Activated T-cell treated with anti-CD3 and anti-CD28 coated beads for 1 hour (primary cell): Measurements from ENCODE around the gene CORO1C.

ENCODE experiments used
- DNase-seq: peaks from one replicate; pipeline ENCODE4 v3.0.0-alpha.2; 2020; ENCODE audit warnings: low read depth

CORO1C gene

GRCh38 chr12:108647585-108648287 lies 83.6 kb downstream of the CORO1C start:
- no peak for DNase-seq

DNA sequence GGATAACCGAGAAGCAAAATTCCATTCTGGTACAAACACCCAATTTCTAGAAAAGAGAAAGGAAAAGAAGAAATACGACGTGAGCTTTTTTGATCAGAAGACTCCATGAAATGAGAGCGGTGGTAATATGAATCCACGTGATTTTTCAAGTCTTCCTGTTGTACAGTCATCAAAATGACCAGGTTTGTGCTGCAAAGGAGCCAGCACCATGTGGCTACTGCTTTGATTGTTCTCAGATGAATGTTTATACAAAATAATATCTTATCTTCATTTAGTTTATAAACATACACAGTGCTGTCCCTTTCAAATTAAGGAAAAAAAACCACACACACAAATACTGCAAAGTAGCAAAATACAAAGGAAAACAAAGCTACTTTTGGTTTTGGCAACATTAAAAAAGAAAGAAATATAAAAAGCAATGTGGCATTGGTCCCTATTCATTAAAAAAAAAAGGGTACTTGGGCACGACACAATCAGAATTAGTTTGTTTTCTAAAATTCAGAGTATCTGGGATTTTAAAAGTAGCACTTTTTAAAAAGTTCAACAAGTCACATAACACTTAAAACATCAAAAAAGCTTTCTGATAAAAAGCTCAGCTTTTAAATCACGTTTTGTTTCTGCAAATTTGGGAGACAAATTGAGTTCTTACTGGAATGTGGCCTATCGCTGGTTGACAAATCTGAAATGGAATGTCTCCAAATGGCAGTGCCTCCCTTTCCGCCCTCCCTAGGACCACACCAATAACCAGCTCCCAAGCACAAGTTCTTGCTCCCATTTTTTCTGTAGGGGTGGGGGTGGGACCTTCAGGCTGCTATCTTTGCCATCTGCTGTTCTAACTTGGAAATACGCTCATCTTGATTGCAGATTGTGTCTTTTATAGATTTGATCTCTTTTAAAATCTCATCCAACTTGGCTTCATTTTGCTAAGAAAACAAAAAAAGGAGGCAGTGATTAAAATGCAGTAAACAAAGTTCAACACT lies 84.4 kb downstream of the CORO1C start:
- DNase-seq: no peak

DNA sequence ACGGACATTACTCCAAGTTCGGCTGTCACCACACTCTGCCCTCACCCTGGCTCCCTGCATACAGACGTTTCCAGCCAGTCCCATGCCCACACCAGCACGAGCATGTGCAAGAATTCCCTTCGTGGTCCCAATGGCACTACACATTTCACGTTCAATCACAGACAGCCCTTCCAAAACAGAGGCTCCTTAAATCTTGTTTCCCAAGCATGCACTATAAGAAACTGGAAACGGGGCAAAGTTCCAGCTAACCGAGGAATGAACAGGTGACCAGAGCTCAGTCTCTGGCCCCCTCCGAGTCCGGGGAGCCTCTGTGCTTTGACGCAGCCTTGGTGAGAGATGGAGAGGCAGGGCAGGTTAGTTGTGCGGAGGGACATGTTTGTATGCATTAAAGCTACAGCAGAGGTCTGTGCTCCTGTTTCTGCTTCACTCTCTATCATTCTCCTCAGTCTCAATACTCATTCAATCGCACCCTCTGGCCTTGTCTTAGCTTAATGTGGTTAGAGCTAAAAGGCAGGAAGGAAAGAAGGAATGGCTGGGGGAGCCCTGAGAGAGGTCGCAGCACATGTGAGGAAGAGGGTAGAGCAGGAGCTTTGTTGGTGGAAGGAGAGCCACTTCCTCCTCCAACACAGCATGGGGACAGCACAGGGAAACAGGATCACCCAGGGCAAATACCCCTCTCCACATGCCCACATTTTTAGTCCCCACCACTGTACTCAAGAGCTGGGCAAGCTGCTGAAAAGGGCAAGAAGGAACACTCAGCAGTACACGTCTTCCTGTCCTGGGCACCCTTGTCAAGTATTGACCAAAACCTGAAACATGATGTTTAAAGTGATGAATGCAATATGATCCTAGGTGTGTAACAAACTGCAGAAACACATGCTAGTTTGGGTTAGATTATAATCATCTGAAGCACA lies 85.4 kb downstream of the CORO1C start:
- DNase-seq: no peak

GRCh38 chr12:108644811-108645120 lies 86.6 kb downstream of the CORO1C start:
- no peak for DNase-seq

GRCh38 chr12:108643941-108644810 lies 87.1 kb downstream of the CORO1C start:
- DNase-seq: no peak

DNA sequence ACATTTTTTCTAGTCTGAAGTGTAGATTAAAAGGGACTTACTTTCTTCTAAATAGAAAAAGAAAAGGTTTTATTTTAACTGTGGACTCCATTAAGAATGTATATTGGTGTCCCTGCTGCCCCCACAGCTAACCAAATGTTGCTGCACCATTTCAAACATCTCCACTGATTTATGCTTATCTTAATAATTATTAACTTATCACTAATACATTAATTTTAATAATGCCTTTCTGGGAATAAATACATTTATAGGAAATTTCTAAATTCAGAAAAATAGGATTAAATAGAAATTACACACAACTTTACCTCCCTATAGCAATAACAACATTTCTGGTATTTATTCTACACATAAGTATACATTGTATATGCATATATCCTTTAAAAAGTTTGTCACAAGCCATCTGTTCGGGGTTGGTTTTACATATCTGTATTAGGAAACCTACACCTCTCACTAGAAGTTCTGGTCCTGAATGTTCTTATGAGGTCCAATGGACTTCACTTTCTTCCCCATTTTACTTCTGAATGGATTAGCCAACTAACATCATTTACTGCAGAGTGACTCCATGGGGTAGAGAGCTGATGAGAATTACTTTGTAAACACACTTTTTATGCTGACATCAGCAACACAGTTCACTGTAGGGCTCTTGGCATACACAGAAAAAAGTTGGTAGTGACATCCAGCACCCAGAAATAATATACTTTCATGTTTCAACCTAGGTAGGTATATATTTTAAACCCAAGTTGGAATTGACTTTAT lies 88.2 kb downstream of the CORO1C start:
- no peak for DNase-seq

- no peak for DNase-seq
These were observed 88.9 kb downstream of the CORO1C start for GRCh38 chr12:108642269-108642870.

DNA sequence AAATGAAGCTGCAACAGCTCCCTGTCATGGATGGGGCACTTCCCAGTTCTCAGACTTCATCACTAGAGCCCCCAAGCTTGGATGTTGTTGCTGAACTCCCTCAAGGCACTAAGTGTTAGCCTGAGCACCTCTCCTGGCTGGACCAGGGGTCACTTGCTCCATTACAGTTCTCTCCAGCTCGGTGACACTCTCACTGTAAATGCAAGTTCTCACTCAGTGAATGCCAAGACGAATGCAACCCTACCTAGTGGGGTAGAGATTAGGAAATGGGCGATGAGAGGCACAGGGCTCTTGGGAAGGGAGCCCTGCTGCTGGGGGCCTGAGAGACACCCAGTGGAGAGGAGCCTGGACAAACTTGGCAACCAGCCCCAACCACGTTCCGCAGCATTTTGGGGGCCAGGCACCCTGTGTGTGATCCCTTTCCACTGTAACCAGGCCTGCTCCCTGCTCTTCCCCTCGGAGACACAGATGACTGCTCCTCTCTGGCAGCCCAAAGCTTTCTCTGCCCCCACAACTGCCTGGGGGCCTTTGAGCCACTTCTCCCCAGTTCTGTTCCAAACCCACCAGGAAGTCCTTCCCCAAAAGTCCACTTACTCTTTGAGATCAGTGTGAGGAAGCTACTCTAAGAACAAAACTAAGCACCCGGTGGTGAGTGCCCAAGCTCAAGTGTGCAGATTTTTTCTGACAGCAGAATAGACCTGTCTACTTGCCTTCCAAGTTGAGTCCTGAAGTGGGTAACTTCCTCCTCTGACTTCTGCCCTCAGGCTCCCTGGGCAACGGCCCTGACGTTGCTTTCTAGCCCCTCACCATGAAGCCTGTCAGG lies 89.7 kb downstream of the CORO1C start:
- no peak for DNase-seq

DNA sequence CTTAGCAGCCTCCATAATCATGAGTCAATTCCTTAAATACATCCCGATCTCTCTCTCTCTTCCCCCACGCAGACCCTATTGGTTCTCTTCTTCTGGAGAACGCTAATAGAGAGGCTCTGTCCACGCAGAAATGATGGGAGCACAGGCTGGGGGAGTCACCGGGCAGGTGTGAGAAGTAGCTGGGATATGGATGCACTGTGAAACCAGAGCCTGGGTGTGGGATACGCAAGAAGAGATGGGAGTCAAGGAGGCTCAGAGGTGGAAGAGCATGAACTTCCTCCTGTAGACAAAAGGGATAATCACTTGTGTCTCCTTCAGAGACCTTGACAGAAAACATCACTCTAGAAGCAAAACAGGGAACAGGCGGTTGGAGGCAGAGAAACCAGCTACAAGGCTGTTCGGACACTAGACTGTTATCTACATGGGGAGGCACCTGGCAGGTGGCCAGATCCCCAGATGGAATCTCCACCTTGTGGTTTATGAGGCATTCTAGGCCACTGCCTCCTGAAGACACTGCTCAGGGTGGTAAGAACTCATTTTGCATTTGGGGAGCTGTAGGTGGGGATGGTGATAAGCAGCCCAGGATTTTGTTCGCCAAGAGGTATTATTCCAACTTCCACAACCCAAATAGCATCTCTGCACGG lies 90.4 kb downstream of the CORO1C start:
- DNase-seq: no peak

DNA sequence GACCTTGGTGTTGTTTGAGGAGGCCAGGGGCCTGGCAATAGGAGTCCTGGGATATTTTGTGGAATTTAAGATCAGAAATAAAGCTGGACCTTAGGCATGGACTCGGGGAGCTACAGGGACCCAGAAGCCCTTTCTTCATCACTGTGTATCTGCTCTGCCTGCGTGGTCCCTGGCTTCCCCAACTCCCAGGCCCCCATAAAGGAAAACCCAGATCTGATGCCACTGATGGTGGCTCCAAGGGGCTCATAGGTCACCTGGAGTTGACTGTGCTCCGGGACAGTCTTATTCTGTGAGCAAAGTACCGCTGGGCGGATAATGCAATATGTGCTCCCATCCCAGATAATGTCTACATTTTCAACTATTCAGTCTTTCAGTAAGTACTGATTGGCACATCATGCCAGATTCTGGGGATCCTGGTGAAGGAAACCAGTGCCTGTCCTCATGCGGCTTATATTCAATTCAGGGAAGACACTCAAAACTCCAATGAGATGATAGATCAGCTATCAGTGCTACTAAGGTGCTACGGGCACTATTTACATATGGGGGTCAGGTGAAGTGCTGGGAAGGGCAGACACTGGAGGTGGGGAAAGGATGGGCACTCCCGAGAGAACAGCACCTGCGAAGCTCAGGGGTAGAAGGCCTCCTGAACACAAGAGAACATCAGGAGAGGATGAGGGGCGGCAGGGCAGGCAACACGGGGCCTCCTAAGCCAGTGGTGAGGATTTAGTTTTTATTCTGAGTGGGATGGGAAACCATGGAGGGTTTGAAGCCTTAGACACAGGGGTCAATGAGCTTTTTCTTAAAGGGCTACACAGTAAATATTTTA lies 92.1 kb downstream of the CORO1C start:
- no peak for DNase-seq

- DNase-seq: no peak
These were observed 93.0 kb downstream of the CORO1C start for GRCh38 chr12:108638141-108638827.

DNA sequence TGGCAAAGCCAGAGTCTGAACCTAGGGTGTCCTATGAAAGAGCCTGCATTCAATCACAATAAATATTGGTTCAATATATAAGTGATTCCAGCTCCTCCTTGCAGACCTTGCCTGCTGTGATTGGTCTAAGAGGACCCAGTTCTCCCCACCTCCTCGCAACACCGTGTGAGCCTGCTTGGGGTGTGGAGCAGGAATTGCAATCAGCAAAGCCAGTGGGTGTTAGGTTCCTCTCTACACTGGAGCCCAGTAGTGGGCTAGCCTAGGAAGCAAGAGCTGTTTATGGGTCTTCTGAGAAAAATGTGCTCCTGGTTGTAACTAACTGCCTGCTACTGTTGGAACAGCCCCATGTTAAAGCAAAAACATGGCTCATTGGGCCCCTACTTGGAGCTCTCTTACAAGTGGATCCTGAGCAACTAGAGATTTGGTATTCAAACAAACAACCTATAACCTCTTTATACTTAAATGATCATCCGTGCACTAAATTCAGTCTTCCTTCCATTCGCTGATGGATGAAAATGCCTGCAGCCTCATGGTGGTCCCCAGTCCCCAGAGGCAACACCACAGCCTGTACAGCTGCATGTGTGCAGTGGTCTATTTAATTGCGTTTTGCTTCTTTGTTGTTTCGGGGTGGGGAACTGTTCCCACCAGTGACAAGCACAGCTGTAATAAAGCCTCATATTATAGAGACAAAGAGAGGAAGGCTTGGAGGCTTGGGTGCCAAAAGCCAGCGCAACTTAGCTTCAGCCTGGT lies 93.9 kb downstream of the CORO1C start:
- no peak for DNase-seq

GRCh38 chr12:108635997-108636808 lies 95.1 kb downstream of the CORO1C start:
- DNase-seq: no peak

GRCh38 chr12:108635201-108635996 lies 95.9 kb downstream of the CORO1C start:
- no peak for DNase-seq

GRCh38 chr12:108634341-108634751 lies 97.0 kb downstream of the CORO1C start:
- no peak for DNase-seq
